Inferior parietal cortex (tissue), 1 donor: ENCODE data around the gene SH2D3A.
"Not testable (repeated sequence)": the region's sequence is repeated elsewhere in the genome, so short reads cannot be mapped to it uniquely, and the experiment has no call there.

Source experiments
- DNase-seq: peaks from one replicate; pipeline ENCODE4 v3.0.0-alpha.2; 2016; ENCODE audit errors: extremely low spot score

Gene SH2D3A

DNA sequence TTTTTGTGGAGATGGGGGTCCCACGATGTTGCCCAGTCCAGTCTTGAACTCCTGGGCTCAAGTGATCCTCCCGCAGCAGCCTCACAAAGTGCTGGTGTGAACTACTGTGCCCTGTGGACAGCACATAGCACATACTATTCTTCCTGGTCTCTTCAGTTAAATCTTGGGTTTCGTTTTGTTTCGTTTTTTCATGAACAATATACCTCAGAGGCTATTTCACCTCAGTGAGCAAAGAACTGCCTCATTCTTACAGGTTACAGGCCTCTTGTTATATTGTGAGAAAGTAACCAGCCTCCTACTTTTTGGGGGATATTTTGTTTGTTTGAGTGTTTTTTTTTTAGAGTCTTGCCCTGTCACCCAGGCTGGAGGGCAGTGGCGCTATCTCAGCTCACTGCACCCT, 45.5 kb downstream of the SH2D3A start:
- no peak for DNase-seq

DNA sequence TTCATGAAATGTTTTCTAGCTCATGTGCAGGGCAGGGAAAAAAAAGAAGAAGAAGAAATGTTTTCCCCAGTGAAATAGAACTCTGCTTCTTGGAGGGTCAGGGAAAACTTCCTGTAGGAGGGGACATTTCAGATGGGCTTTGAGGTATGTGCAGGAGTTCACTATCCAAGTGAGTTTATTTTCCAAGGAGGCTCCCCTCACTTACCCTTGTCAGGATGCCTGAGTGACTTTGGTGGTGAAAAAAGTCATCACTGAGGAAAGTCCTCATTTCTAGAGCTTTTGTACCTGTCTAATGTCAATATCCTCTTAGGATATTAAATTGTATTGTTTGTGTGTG, 46.1 kb downstream of the SH2D3A start:
- DNase-seq: no peak

- DNase-seq: no peak
These were observed 46.7 kb downstream of the SH2D3A start, which contains the start of gene C3 for GRCh38 chr19:6720369-6721137. Gene C3 (minus strand): TSS chr19:6720650. CDS start chr19:6720589, 61 bp downstream.

- no peak for DNase-seq
These were observed 47.3 kb downstream of the SH2D3A start for GRCh38 chr19:6719992-6720368.

GRCh38 chr19:6719540-6719861, 47.7 kb downstream of the SH2D3A start:
- no peak for DNase-seq

DNA sequence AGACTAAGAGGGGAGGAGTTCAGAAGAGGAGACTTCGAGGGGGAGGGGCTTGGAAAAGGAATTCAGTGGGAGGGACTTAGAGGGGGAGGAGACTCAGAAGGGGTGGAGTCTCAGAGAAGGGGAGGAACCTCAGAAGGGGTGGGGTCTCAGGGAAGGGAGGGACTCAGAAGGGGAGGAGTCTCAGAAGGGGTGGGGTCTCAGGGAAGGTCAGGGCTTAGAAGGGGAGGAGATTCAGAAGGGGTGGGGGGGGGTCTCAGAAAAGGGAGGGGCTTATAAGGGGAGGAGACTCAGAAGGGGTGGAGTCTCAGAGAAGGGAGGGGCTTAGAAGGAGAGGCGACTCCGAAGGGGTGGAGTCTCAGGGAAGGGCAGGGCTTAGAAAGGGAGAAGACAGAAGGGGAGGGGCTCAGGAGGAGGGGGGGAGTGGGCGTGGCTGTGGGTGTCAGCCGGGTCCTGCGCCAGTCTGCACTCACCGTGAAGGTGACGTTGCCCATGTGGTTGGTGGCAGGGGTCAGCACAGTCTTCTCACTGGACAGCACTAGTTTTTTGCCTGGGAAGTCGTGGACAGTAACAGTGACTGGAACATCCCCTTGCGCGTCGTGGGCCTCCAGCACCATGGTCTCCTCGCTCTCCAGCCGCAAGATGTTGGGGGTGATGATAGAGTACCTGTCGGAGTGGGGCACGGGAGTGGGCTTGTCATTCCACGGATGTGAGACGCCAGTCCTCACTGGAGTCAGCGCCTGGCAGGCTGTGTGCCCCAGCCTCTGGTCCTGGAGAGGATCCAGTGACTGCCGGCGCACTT, 48.3 kb downstream of the SH2D3A start:
- peak; percentile 9 for DNase-seq

DNA sequence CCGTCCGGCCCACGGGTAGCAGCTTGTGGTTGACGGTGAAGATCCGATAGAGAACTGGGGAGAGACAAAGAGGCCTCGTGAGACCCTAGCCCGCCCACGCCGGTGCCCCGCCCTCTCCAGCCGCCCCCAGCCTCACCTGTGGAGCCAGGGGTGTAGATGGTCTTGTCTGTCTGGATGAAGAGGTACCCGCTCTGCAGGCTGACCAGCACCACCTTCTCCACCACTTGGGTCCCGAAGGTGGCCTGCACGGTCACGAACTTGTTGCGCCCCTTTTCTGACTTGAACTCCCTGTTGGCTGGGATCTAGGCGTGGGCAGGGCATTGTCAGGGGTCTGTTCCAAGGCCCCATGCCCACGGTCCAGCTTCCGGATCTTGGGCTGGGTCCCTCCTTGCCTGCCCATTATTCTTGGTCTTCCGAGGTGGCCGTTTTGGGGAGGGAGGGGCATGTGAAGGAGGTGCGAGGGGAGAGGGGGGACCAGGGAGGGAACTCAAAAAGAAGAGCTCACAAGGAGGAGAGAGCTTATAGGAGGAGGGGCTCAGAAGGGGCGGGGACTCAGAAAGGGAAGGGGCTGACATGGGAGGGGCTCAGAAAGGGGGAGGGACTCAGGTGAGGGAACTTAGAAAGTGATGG, 49.0 kb downstream of the SH2D3A start:
- no peak for DNase-seq

GRCh38 chr19:6717441-6717971, 49.7 kb downstream of the SH2D3A start:
- DNase-seq: no peak

GRCh38 chr19:6717036-6717435, 50.2 kb downstream of the SH2D3A start:
- no peak for DNase-seq

- DNase-seq: no peak
These were observed 50.6 kb downstream of the SH2D3A start for GRCh38 chr19:6716610-6716970.

DNA sequence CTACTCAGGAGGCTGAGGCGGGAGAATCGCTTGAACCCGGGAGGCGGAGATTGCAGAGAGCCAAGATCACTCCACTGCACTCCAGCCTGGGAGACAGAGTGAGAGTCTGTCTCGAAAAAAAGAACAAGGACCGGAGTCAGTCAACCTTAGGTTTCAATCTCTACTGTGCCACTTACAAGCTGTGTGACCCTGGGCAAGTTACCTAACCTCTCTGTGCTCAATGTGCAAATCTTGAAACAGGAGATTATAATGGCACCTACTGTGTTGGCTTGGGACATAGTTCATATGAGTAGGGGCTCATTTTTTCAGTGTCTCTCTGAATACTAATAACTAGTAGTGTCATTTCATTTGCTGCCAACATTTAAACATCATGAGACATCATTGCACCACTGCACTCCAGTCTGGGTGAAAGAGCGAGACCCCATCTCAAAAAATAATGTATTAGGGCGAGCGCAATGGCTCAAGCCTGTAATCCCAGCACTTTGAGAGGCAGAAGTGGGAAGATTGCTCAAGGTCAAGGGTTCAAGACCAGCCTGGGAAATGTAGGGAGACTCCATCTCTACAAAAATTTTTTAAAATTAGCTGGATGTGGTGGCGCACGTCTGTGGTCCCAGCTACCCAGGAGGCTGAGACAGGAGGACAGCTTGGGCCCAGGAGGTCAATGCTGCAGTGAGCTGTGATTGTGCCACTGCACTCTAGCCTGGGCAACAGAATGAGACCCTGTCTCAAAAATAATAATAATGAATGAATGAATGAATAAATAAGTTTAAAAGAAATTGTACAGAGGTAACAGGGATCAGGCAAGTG, 52.3 kb downstream of the SH2D3A start:
- DNase-seq: no peak

GRCh38 chr19:6713773-6714692, 53.2 kb downstream of the SH2D3A start:
- no peak for DNase-seq

GRCh38 chr19:6712692-6713670, 54.3 kb downstream of the SH2D3A start:
- no peak for DNase-seq

DNA sequence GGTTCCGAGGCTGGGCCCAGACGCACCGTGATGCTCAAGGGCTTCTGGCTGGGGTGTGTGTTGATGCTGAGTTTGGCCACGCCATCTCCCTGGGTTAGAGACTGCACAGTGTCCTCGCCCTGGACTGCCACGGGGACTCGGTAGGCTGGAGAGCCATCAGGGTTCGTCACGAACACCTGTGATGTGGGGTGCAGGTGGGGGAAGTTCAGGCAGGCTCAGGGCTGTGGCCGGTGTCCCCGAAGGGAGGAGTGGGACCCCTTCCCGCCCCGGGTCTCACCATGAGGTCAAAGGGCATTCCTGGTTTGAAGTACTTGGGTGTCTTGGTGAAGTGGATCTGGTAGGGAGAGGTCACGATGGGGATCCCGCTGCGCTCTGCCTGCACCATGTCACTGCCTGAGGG, 55.0 kb downstream of the SH2D3A start:
- no peak for DNase-seq

GRCh38 chr19:6711605-6712004, 55.6 kb downstream of the SH2D3A start:
- no peak for DNase-seq

DNA sequence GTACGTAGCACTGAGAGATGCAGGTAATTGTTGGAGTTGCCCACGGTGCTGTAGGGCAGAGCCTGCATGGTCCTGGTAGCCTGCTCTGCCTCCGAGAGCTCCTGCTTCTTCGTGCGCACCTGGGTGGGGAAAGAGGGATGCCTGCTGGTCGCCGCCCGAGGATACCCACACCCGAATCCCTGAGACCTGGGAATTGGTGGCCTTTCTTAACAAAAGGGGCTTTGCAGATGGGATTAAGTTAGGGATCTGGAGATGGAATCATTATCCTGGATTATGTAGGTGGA, 56.2 kb downstream of the SH2D3A start:
- DNase-seq: no peak

GRCh38 chr19:6710273-6711077, 56.8 kb downstream of the SH2D3A start:
- no peak for DNase-seq

DNA sequence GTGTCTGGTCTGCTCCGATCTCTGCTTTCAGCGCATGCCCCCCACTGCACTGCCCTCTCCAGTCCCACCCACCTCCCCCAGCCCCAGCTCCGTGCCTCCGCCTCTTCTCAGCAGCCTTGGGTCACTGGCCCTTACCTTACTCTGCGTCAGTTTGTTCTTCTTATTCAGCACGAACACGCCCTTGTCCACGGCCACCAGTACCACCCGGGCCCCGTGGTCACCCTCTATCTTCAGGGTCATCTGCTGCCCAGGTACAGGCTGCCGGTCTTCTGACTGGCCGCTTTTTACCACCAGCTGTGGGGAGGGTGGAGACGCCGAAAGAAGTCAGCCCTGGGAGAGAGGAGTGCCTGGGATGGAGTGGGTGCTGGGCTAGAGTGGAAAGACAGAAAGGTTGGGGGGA, 57.7 kb downstream of the SH2D3A start:
- no peak for DNase-seq

DNA sequence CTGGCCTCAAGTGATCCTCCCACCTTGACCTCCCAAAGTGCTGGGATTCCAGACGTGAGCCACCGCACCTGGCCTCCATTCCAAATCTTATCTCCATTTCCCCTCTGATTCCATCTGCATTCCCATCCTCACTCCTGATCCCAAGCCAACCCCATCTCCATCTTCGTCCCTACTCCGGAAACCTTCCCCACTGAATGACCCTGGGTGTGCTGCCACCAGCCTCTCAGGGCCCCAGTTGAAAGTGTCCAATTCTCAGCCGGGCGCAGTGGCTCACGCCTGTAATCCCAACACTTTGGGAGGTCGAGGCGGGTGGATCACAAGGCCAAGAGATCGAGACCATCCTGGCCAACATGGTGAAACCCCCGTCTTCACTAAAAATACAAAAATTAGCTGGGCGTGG, 58.3 kb downstream of the SH2D3A start:
- DNase-seq: not testable (repeated sequence)
